Central memory CD4-positive, alpha-beta T cell (primary cell): Measurements from ENCODE around the gene POR.

Experiments
- DNase-seq: peaks from one replicate; pipeline ENCODE4 v3.0.0; 2022

Gene POR

DNA sequence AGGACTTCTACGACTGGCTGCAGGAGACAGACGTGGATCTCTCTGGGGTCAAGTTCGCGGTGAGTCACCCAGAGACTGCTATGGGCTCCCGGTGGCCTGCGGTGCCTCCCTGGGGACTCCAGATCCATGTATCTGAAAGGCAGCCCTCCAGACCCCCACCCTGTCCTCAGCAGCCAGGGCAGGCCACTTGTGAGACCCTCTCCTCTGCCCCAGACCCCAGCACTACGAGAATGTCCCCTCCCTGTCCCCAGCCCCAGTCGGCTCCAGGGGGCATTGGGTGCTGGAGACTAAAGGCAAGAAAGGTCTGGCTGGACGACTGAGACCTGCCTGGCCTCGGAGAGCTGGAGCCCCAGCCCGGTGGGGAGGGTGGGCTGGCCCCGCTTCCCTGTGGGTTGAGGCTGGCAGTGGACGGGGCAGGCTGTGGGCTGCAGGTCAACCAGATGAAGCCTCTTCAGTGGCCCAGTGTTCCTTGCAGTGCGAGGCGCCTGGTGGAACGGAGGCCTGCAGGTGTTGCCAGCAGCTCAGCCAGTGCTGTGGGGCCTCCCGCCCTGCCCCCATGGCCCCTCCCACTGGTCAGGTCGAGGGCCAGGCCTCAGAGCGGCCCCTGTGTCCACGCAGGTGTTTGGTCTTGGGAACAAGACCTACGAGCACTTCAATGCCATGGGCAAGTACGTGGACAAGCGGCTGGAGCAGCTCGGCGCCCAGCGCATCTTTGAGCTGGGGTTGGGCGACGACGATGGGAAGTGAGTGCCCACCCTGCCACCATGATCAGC is 65.7 kb downstream of the POR start:
- no peak for DNase-seq

- DNase-seq, result no peak
Observed at GRCh38 chr7:75981203-75981452, 66.2 kb downstream of the POR start.

DNA sequence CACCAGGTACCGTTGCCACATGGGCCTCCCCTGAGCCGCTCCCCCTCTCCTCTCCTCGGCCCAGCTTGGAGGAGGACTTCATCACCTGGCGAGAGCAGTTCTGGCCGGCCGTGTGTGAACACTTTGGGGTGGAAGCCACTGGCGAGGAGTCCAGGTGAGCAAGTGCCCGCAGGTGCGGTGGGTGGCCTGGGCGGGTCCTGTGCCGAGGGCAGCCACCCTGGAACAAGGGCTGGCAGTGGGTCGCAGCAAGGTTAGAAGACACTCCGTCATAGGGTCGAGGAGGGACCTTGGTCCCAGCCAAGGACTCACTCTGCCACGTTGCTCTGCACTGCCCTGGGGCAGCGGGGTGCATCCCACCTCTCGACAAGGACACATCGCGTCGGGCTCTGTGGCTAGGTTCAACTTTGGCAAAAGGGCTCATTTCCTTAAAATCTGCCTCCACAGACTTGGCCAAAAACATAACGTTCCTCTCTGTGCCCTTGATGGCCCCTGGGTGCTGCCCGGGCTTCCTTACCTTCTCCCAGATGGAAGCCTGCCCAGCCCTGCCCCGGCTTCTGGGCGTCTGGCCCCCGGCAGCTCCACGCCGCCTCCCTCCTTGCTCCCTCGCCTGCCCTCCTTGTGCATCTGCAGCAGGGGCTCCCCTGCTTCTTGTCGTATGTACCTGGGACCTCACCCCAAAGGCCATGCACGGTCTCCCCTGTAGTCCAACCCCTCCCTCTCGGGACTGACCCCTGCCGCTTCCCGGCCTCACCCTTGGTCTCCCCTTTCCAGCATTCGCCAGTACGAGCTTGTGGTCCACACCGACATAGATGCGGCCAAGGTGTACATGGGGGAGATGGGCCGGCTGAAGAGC is 66.7 kb downstream of the POR start:
- no peak for DNase-seq

DNA sequence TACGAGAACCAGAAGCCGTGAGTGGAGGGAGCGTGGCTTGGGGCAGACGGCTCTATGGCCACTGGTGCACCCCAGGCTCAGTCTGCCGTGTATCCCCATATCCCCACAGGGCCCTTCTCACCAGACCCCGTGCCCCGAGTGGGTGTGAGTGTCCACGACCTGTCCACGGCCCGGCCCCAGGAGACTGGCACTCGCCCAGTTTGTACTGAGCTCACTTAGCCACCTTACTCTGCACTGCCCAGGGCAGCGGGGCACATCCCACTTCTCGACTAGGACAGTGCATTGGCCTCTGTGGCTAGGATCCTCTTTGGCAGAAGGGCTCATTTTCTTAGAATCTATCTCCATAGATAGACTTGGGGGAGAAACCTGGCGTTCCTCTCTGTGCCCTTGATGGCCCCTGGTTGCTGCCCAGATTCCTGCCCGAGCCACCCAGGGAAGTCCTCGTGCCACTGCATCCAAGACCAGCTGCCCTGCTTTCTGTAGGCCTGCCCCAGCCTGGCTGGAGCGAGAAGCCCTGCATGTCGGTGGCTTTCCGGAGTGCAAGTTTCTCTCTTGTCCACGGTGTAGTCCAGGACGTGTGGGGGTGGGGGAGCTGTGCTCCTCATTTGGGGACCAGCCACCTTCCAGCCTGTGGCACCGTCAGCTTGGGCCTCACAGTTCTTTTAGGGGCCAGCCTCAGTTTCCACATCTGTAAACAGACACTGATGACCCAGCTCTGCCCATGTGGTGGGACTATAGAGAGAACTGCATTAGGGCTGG is 67.5 kb downstream of the POR start:
- DNase-seq, result no peak

DNA sequence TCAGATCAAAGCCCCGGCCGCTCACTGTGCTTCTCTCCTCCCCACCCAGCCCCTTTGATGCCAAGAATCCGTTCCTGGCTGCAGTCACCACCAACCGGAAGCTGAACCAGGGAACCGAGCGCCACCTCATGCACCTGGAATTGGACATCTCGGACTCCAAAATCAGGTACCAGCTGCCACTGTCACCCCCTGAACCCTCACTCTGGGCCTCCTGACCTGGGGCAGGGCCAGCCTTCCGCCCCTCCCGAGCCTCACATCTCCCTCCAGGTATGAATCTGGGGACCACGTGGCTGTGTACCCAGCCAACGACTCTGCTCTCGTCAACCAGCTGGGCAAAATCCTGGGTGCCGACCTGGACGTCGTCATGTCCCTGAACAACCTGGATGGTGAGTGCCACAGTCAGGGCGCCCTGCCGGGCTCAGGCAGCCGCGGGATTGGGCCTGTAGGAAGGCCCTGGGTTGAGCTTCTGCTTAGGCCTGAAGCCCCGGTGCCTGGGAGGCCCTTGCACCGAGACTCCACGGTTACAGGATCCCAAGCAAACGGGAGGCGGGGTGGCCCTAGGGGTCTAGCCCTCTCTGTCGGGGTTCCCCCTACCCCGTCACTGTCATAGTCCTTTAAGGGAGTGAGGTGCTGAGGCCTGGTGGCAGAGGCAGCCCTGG is 68.6 kb downstream of the POR start:
- DNase-seq, result no peak

DNA sequence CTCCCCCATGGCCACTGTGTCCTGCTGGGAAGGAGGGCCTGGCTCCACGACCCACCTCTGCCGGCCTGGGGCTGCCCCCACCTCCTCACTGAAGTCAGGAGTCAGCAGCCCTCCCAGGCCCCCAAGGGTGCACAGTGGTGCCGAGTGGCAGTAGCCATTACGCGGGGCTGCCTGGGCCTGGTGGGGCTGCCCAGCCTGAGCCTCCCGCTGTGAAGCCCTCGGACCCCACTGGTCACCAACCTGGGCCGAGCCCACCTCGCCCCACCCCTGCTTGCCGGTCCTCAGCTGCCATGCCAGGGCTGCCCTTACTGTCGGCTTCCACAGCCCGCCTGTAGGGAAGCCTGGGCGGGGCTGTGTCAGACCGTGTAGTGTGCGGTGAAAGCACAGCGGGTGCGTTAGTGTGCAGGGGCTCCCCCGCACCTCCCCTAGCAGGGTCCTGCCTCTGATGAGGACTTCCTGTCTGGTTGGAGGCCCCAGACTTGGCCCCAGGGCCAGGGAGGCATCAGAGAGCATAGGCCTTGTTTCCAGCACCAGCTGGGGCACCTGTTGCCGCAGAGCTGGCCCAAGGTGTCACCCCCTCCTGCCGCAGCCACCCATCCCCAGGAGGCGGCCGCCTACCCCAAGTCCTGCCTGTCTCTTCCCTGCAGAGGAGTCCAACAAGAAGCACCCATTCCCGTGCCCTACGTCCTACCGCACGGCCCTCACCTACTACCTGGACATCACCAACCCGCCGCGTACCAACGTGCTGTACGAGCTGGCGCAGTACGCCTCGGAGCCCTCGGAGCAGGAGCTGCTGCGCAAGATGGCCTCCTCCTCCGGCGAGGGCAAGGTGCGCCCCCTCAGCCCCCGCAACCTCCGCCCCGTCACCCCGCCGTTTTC is 69.4 kb downstream of the POR start:
- DNase-seq, result no peak

DNA sequence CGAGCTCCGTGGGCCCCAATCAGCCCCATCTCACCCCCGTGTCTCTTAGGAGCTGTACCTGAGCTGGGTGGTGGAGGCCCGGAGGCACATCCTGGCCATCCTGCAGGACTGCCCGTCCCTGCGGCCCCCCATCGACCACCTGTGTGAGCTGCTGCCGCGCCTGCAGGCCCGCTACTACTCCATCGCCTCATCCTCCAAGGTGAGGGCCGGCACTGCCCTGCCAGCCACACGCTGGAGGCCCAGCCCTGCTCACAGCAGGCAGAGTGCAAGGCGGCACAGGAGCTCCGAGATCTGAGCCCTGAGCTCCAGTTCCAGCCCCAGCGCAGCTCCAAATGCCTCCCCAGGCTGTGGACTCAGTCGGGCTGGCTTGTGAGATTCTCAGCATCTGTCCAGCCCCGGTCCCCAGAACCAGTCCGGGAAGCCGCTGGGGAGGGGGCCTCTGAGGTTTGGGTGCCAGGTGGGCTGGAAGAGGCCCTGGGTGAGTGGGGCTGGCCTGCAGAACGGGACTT is 70.1 kb downstream of the POR start:
- DNase-seq, result no peak

DNA sequence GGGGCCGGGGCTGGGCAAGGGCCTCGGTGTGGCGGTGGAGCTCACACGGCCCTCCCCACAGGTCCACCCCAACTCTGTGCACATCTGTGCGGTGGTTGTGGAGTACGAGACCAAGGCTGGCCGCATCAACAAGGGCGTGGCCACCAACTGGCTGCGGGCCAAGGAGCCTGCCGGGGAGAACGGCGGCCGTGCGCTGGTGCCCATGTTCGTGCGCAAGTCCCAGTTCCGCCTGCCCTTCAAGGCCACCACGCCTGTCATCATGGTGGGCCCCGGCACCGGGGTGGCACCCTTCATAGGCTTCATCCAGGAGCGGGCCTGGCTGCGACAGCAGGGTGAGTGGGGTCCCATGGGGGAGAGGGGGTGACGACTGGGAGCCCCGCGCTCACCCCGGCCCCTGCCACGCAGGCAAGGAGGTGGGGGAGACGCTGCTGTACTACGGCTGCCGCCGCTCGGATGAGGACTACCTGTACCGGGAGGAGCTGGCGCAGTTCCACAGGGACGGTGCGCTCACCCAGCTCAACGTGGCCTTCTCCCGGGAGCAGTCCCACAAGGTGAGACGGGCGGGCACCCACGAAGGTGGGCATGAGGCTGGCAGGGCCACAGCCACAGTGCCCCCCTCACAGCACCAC is 70.7 kb downstream of the POR start:
- DNase-seq, result no peak

DNA sequence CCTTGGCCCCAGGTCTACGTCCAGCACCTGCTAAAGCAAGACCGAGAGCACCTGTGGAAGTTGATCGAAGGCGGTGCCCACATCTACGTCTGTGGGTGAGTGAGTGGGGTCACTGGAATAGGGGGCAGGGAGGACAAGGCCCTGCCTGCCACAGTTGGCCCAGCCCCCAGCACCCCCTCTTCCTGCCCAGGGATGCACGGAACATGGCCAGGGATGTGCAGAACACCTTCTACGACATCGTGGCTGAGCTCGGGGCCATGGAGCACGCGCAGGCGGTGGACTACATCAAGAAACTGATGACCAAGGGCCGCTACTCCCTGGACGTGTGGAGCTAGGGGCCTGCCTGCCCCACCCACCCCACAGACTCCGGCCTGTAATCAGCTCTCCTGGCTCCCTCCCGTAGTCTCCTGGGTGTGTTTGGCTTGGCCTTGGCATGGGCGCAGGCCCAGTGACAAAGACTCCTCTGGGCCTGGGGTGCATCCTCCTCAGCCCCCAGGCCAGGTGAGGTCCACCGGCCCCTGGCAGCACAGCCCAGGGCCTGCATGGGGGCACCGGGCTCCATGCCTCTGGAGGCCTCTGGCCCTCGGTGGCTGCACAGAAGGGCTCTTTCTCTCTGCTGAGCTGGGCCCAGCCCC is 71.3 kb downstream of the POR start:
- DNase-seq, result no peak

GRCh38 chr7:75987026-75987804 is 72.3 kb downstream of the POR start:
- no peak for DNase-seq

GRCh38 chr7:75987805-75988567 is 73.0 kb downstream of the POR start:
- DNase-seq, result no peak

DNA sequence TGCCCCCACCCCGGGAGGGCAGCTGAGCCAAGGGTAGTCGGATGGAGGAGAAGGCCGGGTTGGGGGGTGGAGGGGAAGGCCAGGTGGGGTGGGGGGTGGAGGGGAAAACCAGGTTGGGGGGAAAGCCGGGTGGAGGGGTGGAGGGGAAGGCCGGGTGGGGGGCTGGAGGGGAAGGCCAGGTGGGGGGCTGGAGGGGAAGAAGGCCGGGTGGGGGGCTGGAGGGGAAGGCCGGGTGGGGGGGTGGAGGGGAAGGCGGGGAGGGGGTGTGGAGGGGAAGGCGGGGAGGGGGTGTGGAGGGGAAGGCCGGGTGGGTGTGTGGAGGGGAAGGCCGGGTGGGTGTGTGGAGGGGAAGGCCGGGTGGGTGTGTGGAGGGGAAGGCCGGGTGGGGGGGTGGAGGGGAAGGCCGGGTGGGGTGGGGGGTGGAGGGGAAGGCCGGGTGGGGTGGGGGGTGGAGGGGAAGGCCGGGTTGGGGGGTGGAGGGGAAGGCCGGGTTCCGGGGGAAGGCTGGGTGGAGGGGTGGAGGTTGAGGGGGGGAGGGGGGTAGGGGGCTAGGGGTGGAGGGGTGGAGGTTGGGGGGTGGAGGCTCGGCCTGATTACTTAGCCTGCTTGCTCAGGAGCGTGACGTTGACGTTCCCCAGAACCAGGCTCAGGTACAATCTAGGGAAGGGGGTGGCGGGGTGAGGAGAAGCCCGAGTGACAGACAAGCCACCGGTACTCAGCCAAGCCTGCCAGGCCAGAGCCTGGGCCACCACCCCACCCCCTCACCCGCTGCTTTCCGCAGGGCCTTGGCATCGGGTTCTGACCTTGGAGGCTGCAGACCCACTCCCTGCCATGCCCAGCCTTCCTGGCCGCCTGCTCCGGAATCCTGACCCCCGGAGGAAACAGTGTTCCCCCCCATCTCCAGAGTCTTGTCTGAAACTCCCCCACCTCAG is 73.9 kb downstream of the POR start:
- no peak for DNase-seq

GRCh38 chr7:75989500-75990388 is 74.8 kb downstream of the POR start:
- DNase-seq, result no peak

DNA sequence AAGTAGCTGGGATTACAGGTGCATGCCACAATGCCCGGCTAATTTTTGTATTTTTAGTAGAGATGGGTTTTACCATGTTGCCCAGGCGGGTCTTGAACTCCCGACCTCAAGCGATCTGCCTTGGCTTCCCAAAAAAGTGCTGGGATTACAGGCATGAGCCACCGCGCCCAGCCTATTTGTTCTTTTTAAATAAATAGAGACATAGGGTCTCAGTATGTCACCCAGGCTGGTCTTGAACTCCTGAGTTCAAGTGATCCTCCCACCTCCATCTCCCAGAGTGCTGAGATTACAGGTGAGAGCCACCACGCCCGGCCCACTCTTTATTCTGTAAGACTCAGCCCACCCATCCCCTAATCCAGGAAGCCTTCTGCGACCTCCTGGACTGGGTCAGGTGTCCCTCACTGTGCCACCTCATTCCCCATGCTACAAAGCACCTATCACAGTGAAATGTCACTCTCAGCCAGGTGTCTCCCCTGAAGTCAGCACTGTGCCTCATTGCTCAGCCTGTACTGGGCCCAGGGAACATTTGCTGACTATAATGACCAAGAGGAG is 76.7 kb downstream of the POR start:
- DNase-seq, result no peak

DNA sequence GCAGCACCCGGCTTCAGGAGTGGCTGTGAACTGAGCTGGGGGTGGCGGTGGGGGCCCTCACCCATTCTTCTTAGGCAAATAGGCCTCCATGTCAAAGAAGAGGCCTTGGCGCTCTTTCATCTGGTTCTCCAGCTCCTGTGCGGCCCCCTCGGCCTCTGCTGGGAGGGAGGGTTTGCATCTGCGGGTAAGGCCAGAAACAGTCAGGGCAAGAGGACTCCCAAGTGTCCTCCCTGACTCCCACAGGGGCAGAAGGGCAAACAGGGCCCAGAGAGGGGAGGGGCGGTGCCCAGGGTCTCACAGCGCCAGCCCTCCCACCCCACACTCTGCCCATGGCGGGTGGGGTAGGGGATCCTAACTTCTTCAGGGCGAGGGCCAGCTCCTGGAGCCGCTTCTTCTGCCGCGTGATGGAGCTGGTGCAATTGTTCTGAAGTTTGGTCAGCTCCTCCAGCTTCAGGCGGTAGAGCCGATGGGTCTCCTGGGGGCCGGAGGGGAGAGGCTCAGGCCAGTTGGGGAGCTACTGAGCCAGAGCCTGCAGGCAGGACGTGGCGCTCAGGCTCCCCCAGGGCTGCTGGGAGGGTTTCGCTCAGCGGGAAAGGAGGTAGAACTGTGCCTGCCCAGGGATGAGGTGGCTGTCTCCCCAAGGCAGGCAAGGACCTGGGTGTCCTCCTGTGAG is 77.3 kb downstream of the POR start:
- DNase-seq, result no peak
